SK-N-SH (cell line): ENCODE measurements around the gene GADL1. TPM values are rescaled to one million over a fixed set of nuclear protein-coding genes. Genes with fewer than 3 reads are reported as not detected.

Source experiments
- CTCF ChIA-PET: fragments of 300-600, 350-600 bp; formaldehyde crosslinking; extraction: SDS; loops from one replicate; lab custom pipeline; 2021; lab: Yijun Ruan, JAX
- POLR2A ChIA-PET: fragments of 350-600 bp; sonication (Branson Sonifier 250); formaldehyde crosslinking; extraction: SDS; loops from one replicate; lab custom pipeline; 2020; ENCODE audit warnings: antibody characterized with exemption, inconsistent platforms; lab: Yijun Ruan, JAX
- DNase-seq: peaks from one replicate; pipeline ENCODE4 v3.0.0; 2012
- H2AFZ ChIP-seq: fragments of 200-600 bp; sonication (generic); 2 replicates; pipeline ENCODE4 v1.8.1; 2016; ENCODE audit warnings: antibody characterized with exemption, mild to moderate bottlenecking, low read depth
- H3F3A ChIP-seq: fragments of 200-600 bp; sonication (generic); replicated peaks from 2 replicates; pipeline ENCODE3; 2016; ENCODE audit warnings: antibody characterized with exemption, mild to moderate bottlenecking; ENCODE audit not compliant: insufficient read depth
- H3K27ac ChIP-seq, 2 experiments: fragments of 200-500 bp in 1 of 2; fragments of 200-600 bp in 1 of 2; sonication (Bioruptor generic) in 1 of 2; sonication (generic), shearing (Covaris generic) in 1 of 2; 2 replicates each; pipeline versions ENCODE4 v1.5.1 to v1.6.1; 2014 to 2016; ENCODE audit warnings: low read depth in 2 of 2, inconsistent platforms in 1 of 2, low read length in 1 of 2, mild to moderate bottlenecking in 1 of 2, mixed read lengths in 1 of 2
- H3K27me3 ChIP-seq: fragments of 200-600 bp; sonication (generic), shearing (Covaris generic); 2 replicates; pipeline ENCODE4 v1.6.1; 2016; ENCODE audit warnings: mixed run types; ENCODE audit not compliant: insufficient read depth
- H3K36me3 ChIP-seq, 2 experiments: fragments of 200-500 bp in 1 of 2; fragments of 200-600 bp in 1 of 2; sonication (Bioruptor generic) in 1 of 2; sonication (generic) in 1 of 2; replicated peaks in 1 of 2; 2 replicates each; pipeline versions ENCODE3 to v1.5.1; 2014 to 2016; ENCODE audit warnings: low read length in 1 of 2, mild to moderate bottlenecking in 1 of 2; ENCODE audit not compliant: insufficient read depth in 2 of 2, control insufficient read depth in 1 of 2
- H3K4me1 ChIP-seq, 2 experiments: fragments of 200-500 bp in 1 of 2; fragments of 200-600 bp in 1 of 2; sonication (Bioruptor generic) in 1 of 2; sonication (generic), shearing (Covaris generic) in 1 of 2; 2 replicates each; pipeline versions ENCODE4 v1.5.1 to v1.6.1; 2014 to 2016; ENCODE audit warnings: low read depth in 1 of 2, low read length in 1 of 2, mixed run types in 1 of 2; ENCODE audit not compliant: insufficient read depth in 2 of 2, control insufficient read depth in 1 of 2
- H3K4me2 ChIP-seq: fragments of 200-600 bp; sonication (generic), shearing (Covaris generic); 2 replicates; pipeline ENCODE4 v1.6.1; 2017; ENCODE audit warnings: mixed run types
- H3K4me3 ChIP-seq, 2 experiments: fragments of 200-500 bp in 1 of 2; fragments of 200-600 bp in 1 of 2; sonication (Bioruptor generic) in 1 of 2; sonication (generic), shearing (Covaris generic) in 1 of 2; 2 replicates each; pipeline versions ENCODE4 v1.5.1 to v1.8.1; 2014 to 2016; ENCODE audit warnings: low read depth in 2 of 2, inconsistent platforms in 1 of 2, low read length in 1 of 2, mild to moderate bottlenecking in 1 of 2, mixed read lengths in 1 of 2, moderate library complexity in 1 of 2
- H3K79me2 ChIP-seq: fragments of 200-600 bp; sonication (generic); 2 replicates; pipeline ENCODE4 v1.8.1; 2017; ENCODE audit warnings: mild to moderate bottlenecking; ENCODE audit not compliant: insufficient read depth
- H3K9ac ChIP-seq: fragments of 200-600 bp; sonication (generic); 2 replicates; pipeline ENCODE4 v1.6.1; 2017; ENCODE audit warnings: mixed run types
- H3K9me2 ChIP-seq: fragments of 200-600 bp; sonication (generic); 2 replicates; pipeline ENCODE4 v1.6.1; 2017; ENCODE audit warnings: mixed run types
- H3K9me3 ChIP-seq: fragments of 200-600 bp; sonication (generic); 2 replicates; pipeline ENCODE4 v1.6.1; 2017; ENCODE audit warnings: mixed run types, mild to moderate bottlenecking, moderate library complexity
- H4K20me1 ChIP-seq: fragments of 200-600 bp; sonication (generic); 2 replicates; pipeline ENCODE4 v1.6.1; 2017; ENCODE audit warnings: mild to moderate bottlenecking, mixed run types; ENCODE audit not compliant: insufficient read depth
- CHD2 ChIP-seq: fragments of 150-350 bp; IDR thresholded peaks from 2 replicates; pipeline ENCODE4 v1.6.1; 2018; ENCODE audit warnings: low read length; ENCODE audit not compliant: partially characterized antibody
- ELF1 ChIP-seq: IDR thresholded peaks from 2 replicates; pipeline ENCODE4 v1.4.0; 2012
- FOSL2 ChIP-seq: IDR thresholded peaks from 2 replicates; pipeline ENCODE4 v1.4.0; 2012; ENCODE audit warnings: low read depth, mild to moderate bottlenecking, moderate library complexity, borderline replicate concordance
- GABPA ChIP-seq: IDR thresholded peaks from 2 replicates; pipeline ENCODE4 v1.4.0; 2012; ENCODE audit warnings: low read depth, mild to moderate bottlenecking
- NFIC ChIP-seq: IDR thresholded peaks from 2 replicates; pipeline ENCODE4 v1.4.0; 2012; ENCODE audit warnings: borderline replicate concordance
- NRF1 ChIP-seq: IDR thresholded peaks from 2 replicates; pipeline ENCODE4 v1.6.1; 2012; ENCODE audit warnings: low read depth, mild to moderate bottlenecking, low read length
- REST ChIP-seq: IDR thresholded peaks from 2 replicates; pipeline ENCODE4 v1.6.1; 2012; ENCODE audit warnings: mild to moderate bottlenecking, low read depth, low read length, moderate library complexity
- RFX5 ChIP-seq: IDR thresholded peaks from 2 replicates; pipeline ENCODE4 v1.6.1; 2012; ENCODE audit warnings: mild to moderate bottlenecking, improper control_type of control experiment, low read length
- TAF1 ChIP-seq: IDR thresholded peaks from 2 replicates; pipeline ENCODE4 v1.6.1; 2012; ENCODE audit warnings: low read depth, mild to moderate bottlenecking, low read length, moderate library complexity, borderline replicate concordance
- USF2 ChIP-seq: fragments of 150-350 bp; IDR thresholded peaks from 2 replicates; pipeline ENCODE4 v1.6.1; 2017; ENCODE audit warnings: antibody characterized with exemption, low read length, low read depth, borderline replicate concordance
- YY1 ChIP-seq: IDR thresholded peaks from 2 replicates; pipeline ENCODE4 v1.4.0; 2012; ENCODE audit warnings: low read depth, mild to moderate bottlenecking
- polyA plus RNA-seq, 3 experiments: library from polyadenylated mRNA; depleted of rRNA; stranded (reverse); fragments of >200 nt; gene quantifications; 2 replicates each; pipeline ENCODE4 v1.2.3, GENCODE V29; 2012
- TF ChIP-seq, protein P1 (sequence below): IDR thresholded peaks from 2 replicates; pipeline ENCODE4 v1.4.0; 2012; ENCODE audit warnings: low read depth
- TF ChIP-seq, protein P2 (sequence below): fragments of 200-600 bp; sonication (generic); IDR thresholded peaks from 2 replicates; pipeline ENCODE4 v1.6.1; 2017; ENCODE audit warnings: antibody characterized with exemption, mild to moderate bottlenecking, moderate library complexity
- TF ChIP-seq, protein P3 (sequence below): IDR thresholded peaks from 2 replicates; pipeline ENCODE4; 2012

Gene GADL1
- polyA plus RNA-seq, 1 of the 3 experiments (the other 2 are of a cell fraction) = not detected

- no peaks in the 10 kb centered on the region for H3K36me3 ChIP-seq
These were observed 150.7 kb downstream of the GADL1 start for GRCh38 chr3:30743641-30744317.

More at GRCh38 chr3:30743641-30744317, 150.7 kb downstream of the GADL1 start:
- TF ChIP-seq GABPA (no peak), NFIC (no peak), TAF1 (no peak), USF2 (no peak), NRF1 (no peak), FOSL2 (no peak), CHD2 (no peak), ELF1 (no peak), RFX5 (no peak), REST (no peak), YY1 (no peak)
- TF ChIP-seq, protein P1, sequence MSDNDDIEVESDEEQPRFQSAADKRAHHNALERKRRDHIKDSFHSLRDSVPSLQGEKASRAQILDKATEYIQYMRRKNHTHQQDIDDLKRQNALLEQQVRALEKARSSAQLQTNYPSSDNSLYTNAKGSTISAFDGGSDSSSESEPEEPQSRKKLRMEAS = no peak
- TF ChIP-seq, protein P2, sequence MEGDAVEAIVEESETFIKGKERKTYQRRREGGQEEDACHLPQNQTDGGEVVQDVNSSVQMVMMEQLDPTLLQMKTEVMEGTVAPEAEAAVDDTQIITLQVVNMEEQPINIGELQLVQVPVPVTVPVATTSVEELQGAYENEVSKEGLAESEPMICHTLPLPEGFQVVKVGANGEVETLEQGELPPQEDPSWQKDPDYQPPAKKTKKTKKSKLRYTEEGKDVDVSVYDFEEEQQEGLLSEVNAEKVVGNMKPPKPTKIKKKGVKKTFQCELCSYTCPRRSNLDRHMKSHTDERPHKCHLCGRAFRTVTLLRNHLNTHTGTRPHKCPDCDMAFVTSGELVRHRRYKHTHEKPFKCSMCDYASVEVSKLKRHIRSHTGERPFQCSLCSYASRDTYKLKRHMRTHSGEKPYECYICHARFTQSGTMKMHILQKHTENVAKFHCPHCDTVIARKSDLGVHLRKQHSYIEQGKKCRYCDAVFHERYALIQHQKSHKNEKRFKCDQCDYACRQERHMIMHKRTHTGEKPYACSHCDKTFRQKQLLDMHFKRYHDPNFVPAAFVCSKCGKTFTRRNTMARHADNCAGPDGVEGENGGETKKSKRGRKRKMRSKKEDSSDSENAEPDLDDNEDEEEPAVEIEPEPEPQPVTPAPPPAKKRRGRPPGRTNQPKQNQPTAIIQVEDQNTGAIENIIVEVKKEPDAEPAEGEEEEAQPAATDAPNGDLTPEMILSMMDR = no peak
- TF ChIP-seq, protein P3, sequence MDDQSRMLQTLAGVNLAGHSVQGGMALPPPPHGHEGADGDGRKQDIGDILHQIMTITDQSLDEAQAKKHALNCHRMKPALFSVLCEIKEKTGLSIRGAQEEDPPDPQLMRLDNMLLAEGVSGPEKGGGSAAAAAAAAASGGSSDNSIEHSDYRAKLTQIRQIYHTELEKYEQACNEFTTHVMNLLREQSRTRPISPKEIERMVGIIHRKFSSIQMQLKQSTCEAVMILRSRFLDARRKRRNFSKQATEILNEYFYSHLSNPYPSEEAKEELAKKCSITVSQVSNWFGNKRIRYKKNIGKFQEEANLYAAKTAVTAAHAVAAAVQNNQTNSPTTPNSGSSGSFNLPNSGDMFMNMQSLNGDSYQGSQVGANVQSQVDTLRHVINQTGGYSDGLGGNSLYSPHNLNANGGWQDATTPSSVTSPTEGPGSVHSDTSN = no peak
- TF ChIP-seq, all 33 proteins: peak for 0
- H3K27me3 ChIP-seq = no peaks in the 10 kb centered on the region
- H3K4me2 ChIP-seq = no peak overlapping the region
- no peak overlapping the region for H3K27ac ChIP-seq
- no peak for DNase-seq
- no peaks in the 10 kb centered on the region for H3K79me2 ChIP-seq
- no peaks in the 10 kb centered on the region for H3K9me3 ChIP-seq
- no peak overlapping the region for H3K4me3 ChIP-seq
- CTCF ChIA-PET = interaction anchor here (0.7 to 1.3 kb wide), 3 partner anchors 191 to 1023 kb away, joined by 3 to 4 read pairs (median 3); no protein-coding TSS in a partner anchor
- H3F3A ChIP-seq = no peaks in the 10 kb centered on the region
- H3K9ac ChIP-seq = no peak overlapping the region
- POLR2A ChIA-PET = no interaction called here
- H3K9me2 ChIP-seq = no peaks in the 10 kb centered on the region
- H2AFZ ChIP-seq = no peak overlapping the region
- H3K4me1 ChIP-seq = peaks cover 0 to 12% of the 10 kb centered on the region in 2 experiments; a peak in 1 of 4 replicates
- H4K20me1 ChIP-seq = no peaks in the 10 kb centered on the region
